ENCODE measurements around the gene HCLS1.

Gene HCLS1

GRCh38 chr3:121660356-121661171 is at the start of gene HCLS1:
TSS of gene HCLS1 (minus strand) at chr3:121660903. CDS start at chr3:121658347, 2,556 bp downstream.
- no peak for DNase-seq (ENCODE audit: low read depth, low spot score)
- no peak within 1 kb of the TSS for H3K27ac ChIP-seq (ENCODE audit: low read length)
- H3K36me3 ChIP-seq (ENCODE audit: control insufficient read depth, insufficient read depth, low read length) = peaks cover 3% of the 10 kb centered on the region; the same call in 1 of the 2 replicates
- no peaks in the 10 kb centered on the region for H3K9me3 ChIP-seq (ENCODE audit: control insufficient read depth, insufficient read depth, low read length)
- no CpG with 5 or more reads among the region's 9 CpGs for WGBS (ENCODE audit: insufficient coverage, insufficient read length)
- H3K27me3 ChIP-seq (ENCODE audit: control insufficient read depth, insufficient read depth, low read length) = no peaks in the 10 kb centered on the region
- H3K4me1 ChIP-seq (ENCODE audit: control insufficient read depth, insufficient read depth, low read length) = peaks cover 3% of the 10 kb centered on the region; the same call in 1 of the 2 replicates
- no peak within 1 kb of the TSS for H3K4me3 ChIP-seq (ENCODE audit: low read length)

DNA sequence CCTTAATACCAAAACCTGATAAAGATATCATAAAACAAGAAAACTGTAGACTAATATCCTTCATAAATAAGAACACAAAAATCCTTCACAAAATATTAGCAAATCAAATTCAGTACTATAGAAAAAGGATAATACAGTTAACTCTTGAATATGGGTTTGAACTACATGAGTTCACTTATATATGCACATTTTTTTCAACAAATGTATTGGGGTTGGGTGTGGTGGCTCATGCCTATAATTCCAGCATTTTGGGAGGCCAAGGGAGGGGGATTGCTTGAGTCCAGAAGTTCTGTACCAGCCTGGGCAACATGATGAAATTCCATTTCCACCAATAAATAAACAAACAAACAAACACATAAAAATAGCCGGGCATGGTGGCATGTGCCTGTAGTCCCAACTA is 49.6 kb upstream of the HCLS1 start:
- no peak overlapping the region for H3K4me3 ChIP-seq (ENCODE audit: low read length)
- H3K27me3 ChIP-seq (ENCODE audit: control insufficient read depth, insufficient read depth, low read length) = no peaks in the 10 kb centered on the region
- H3K36me3 ChIP-seq (ENCODE audit: control insufficient read depth, insufficient read depth, low read length) = no peaks in the 10 kb centered on the region; the same call in 1 of the 2 replicates
- no CpG with 5 or more reads among the region's 1 CpG for WGBS (ENCODE audit: insufficient coverage, insufficient read length)
- no peaks in the 10 kb centered on the region for H3K9me3 ChIP-seq (ENCODE audit: control insufficient read depth, insufficient read depth, low read length)
- H3K4me1 ChIP-seq (ENCODE audit: control insufficient read depth, insufficient read depth, low read length) = no peaks in the 10 kb centered on the region
- no peak overlapping the region for H3K27ac ChIP-seq (ENCODE audit: low read length)
- DNase-seq (ENCODE audit: low read depth, low spot score) = no peak

DNA sequence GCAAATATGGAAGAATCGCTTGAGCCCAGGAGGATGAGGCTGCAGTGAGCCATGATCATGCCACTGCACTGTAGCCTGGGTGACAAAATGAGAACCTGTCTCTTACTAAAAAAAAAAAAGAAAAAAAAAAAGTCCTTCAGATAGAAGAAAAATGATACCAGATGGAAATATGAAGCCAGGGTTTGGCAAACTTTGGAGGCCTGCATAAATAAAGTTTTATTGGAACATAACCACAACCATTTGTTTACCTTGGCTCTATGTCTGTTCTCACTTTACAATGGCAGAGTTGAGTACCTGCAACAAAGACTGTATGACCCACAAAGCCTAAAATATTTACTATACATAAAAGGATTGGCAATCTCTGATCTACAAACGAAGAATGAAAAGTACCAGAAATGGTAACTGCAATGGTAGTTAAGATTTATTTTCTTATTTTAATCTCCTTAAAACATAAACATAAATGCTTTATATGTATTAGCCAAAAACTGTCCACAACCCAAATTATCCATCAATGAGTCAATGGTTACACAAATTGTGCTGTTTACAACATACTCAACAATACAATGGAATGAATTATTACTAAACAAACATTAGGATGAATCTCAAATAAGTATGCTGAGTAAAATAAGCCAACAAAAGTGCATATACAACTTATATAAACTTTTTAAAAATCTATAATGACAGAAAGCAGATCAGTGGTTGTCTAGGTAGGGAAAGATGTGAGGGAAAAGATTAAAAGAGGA is 47.0 kb upstream of the HCLS1 start:
- no peaks in the 10 kb centered on the region for H3K36me3 ChIP-seq (ENCODE audit: control insufficient read depth, insufficient read depth, low read length)
- no CpG with 5 or more reads among the region's 2 CpGs for WGBS (ENCODE audit: insufficient coverage, insufficient read length)
- no peak for DNase-seq (ENCODE audit: low read depth, low spot score)

GRCh38 chr3:121705541-121705940 is 44.8 kb upstream of the HCLS1 start:
- Histone ChIP-seq H3K27me3 (ENCODE audit: control insufficient read depth, insufficient read depth, low read length) (no peaks in the 10 kb centered on the region), H3K27ac (ENCODE audit: low read length) (no peak overlapping the region), H3K4me1 (ENCODE audit: control insufficient read depth, insufficient read depth, low read length) (no peaks in the 10 kb centered on the region), H3K36me3 (ENCODE audit: control insufficient read depth, insufficient read depth, low read length) (no peaks in the 10 kb centered on the region), H3K9me3 (ENCODE audit: control insufficient read depth, insufficient read depth, low read length) (no peaks in the 10 kb centered on the region), H3K4me3 (ENCODE audit: low read length) (no peak overlapping the region)
- WGBS (ENCODE audit: insufficient coverage, insufficient read length) = no CpG with 5 or more reads among the region's 5 CpGs
- DNase-seq (ENCODE audit: low read depth, low spot score) = no peak

More for the DNA sequence above, 47.0 kb upstream of the HCLS1 start:
- Histone ChIP-seq H3K27ac (ENCODE audit: low read length) (no peak overlapping the region), H3K4me3 (ENCODE audit: low read length) (no peak overlapping the region), H3K27me3 (ENCODE audit: control insufficient read depth, insufficient read depth, low read length) (no peaks in the 10 kb centered on the region), H3K4me1 (ENCODE audit: control insufficient read depth, insufficient read depth, low read length) (no peaks in the 10 kb centered on the region), H3K9me3 (ENCODE audit: control insufficient read depth, insufficient read depth, low read length) (no peaks in the 10 kb centered on the region)

GRCh38 chr3:121703973-121704372 is 43.3 kb upstream of the HCLS1 start:
- no peak overlapping the region for H3K4me3 ChIP-seq (ENCODE audit: low read length)
- no peaks in the 10 kb centered on the region for H3K27me3 ChIP-seq (ENCODE audit: control insufficient read depth, insufficient read depth, low read length)
- H3K9me3 ChIP-seq (ENCODE audit: control insufficient read depth, insufficient read depth, low read length) = no peaks in the 10 kb centered on the region
- H3K4me1 ChIP-seq (ENCODE audit: control insufficient read depth, insufficient read depth, low read length) = no peaks in the 10 kb centered on the region
- no peaks in the 10 kb centered on the region for H3K36me3 ChIP-seq (ENCODE audit: control insufficient read depth, insufficient read depth, low read length)
- no peak overlapping the region for H3K27ac ChIP-seq (ENCODE audit: low read length)
- no peak for DNase-seq (ENCODE audit: low read depth, low spot score)
- no CpG with 5 or more reads among the region's 5 CpGs for WGBS (ENCODE audit: insufficient coverage, insufficient read length)

- H3K27ac ChIP-seq (ENCODE audit: low read length) = no peak overlapping the region
- H3K4me3 ChIP-seq (ENCODE audit: low read length) = no peak overlapping the region
- H3K4me1 ChIP-seq (ENCODE audit: control insufficient read depth, insufficient read depth, low read length) = no peaks in the 10 kb centered on the region
- H3K36me3 ChIP-seq (ENCODE audit: control insufficient read depth, insufficient read depth, low read length) = no peaks in the 10 kb centered on the region
- no peaks in the 10 kb centered on the region for H3K27me3 ChIP-seq (ENCODE audit: control insufficient read depth, insufficient read depth, low read length)
- DNase-seq (ENCODE audit: low read depth, low spot score) = no peak
- no peaks in the 10 kb centered on the region for H3K9me3 ChIP-seq (ENCODE audit: control insufficient read depth, insufficient read depth, low read length)
These were observed 38.2 kb upstream of the HCLS1 start for GRCh38 chr3:121698901-121699300.

GRCh38 chr3:121698476-121698875 is 37.8 kb upstream of the HCLS1 start:
- no peaks in the 10 kb centered on the region for H3K27me3 ChIP-seq (ENCODE audit: control insufficient read depth, insufficient read depth, low read length)
- no peak for DNase-seq (ENCODE audit: low read depth, low spot score)
- H3K4me1 ChIP-seq (ENCODE audit: control insufficient read depth, insufficient read depth, low read length) = no peaks in the 10 kb centered on the region
- H3K4me3 ChIP-seq (ENCODE audit: low read length) = no peak overlapping the region
- no peak overlapping the region for H3K27ac ChIP-seq (ENCODE audit: low read length)
- H3K9me3 ChIP-seq (ENCODE audit: control insufficient read depth, insufficient read depth, low read length) = no peaks in the 10 kb centered on the region
- no CpG with 5 or more reads among the region's 1 CpG for WGBS (ENCODE audit: insufficient coverage, insufficient read length)
- H3K36me3 ChIP-seq (ENCODE audit: control insufficient read depth, insufficient read depth, low read length) = no peaks in the 10 kb centered on the region

GRCh38 chr3:121696186-121696585 is 35.5 kb upstream of the HCLS1 start:
- no peaks in the 10 kb centered on the region for H3K9me3 ChIP-seq (ENCODE audit: control insufficient read depth, insufficient read depth, low read length)
- H3K27ac ChIP-seq (ENCODE audit: low read length) = no peak overlapping the region
- H3K4me3 ChIP-seq (ENCODE audit: low read length) = no peak overlapping the region
- DNase-seq (ENCODE audit: low read depth, low spot score) = no peak
- no CpG with 5 or more reads among the region's 3 CpGs for WGBS (ENCODE audit: insufficient coverage, insufficient read length)
- H3K27me3 ChIP-seq (ENCODE audit: control insufficient read depth, insufficient read depth, low read length) = no peaks in the 10 kb centered on the region
- no peaks in the 10 kb centered on the region for H3K4me1 ChIP-seq (ENCODE audit: control insufficient read depth, insufficient read depth, low read length)
- H3K36me3 ChIP-seq (ENCODE audit: control insufficient read depth, insufficient read depth, low read length) = peaks cover 4% of the 10 kb centered on the region; the same call in 1 of the 2 replicates

DNA sequence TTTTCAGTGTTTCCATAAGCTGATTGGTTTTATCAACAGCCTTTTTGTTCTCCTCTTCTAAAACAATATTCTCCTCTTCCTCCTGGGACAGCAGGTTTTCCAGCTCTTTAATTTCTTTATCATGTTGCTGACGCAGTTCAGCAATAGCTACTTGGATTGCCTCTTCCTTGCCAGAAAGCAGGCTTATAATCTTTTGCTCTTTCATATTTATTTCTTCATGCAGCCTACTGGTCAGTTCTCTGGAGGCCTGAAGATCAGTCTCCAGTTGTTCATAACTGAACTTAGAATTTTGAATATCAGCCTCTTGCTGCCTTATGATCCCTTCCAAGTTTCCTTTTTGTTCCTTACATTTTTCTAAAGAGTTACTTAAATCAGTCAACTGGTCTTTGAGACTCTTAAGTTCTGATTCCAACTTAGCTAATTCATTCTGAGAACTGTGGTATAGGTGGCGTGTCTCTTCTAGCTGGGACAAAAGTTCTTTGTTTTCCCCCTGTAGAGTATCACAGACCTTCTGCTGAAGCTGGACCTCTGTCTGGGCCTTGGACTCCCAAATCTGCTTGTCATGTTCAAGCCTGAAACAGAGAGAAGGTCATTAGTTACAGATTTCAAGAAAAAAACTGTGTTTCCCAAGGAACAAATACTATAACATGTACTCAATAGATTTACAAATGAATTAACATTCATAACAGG is 31.5 kb upstream of the HCLS1 start:
- DNase-seq (ENCODE audit: low read depth, low spot score) = no peak
- WGBS (ENCODE audit: insufficient coverage, insufficient read length) = no CpG with 5 or more reads among the region's 2 CpGs
- Histone ChIP-seq H3K27me3 (ENCODE audit: control insufficient read depth, insufficient read depth, low read length) (no peaks in the 10 kb centered on the region), H3K27ac (ENCODE audit: low read length) (no peak overlapping the region), H3K9me3 (ENCODE audit: control insufficient read depth, insufficient read depth, low read length) (no peaks in the 10 kb centered on the region), H3K4me3 (ENCODE audit: low read length) (no peak overlapping the region), H3K4me1 (ENCODE audit: control insufficient read depth, insufficient read depth, low read length) (no peaks in the 10 kb centered on the region), H3K36me3 (ENCODE audit: control insufficient read depth, insufficient read depth, low read length) (peaks cover 6% of the 10 kb centered on the region; the same call in 1 of the 2 replicates)

DNA sequence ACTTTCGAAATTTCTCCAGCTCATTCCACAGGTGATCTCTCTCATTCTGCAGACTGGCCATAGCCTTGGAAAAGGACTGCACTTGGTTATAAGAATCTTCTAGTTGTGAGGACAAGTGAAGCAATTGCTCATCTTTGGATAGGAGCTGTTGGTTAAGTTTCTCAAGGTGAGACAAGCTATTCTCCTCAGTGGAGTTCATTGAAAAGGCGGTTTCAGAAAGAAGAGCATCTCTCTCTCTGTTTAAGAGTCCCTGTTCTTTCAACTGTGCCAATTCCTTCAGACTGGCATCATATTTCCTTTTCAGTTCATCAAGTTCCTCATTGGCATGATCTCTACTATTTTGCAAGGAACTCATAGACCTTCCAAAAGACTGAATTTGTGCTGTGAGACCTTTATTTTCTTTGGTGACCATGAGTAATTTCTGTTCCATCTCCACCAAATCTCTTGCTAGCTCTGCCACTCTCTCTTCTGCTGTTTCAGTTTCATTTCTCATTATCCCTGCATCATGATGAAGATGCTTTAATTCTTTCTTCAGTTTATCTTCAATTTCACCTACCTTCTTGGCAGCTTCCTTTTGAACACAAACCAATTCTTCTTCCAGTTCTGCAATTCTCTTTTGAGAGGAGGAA is 30.2 kb upstream of the HCLS1 start:
- no peak overlapping the region for H3K27ac ChIP-seq (ENCODE audit: low read length)
- no peaks in the 10 kb centered on the region for H3K27me3 ChIP-seq (ENCODE audit: control insufficient read depth, insufficient read depth, low read length)
- peaks cover 6% of the 10 kb centered on the region; the same call in 1 of the 2 replicates for H3K36me3 ChIP-seq (ENCODE audit: control insufficient read depth, insufficient read depth, low read length)
- DNase-seq (ENCODE audit: low read depth, low spot score) = no peak
- no peak overlapping the region for H3K4me3 ChIP-seq (ENCODE audit: low read length)
- no peaks in the 10 kb centered on the region for H3K4me1 ChIP-seq (ENCODE audit: control insufficient read depth, insufficient read depth, low read length)
- WGBS (ENCODE audit: insufficient coverage, insufficient read length) = no CpG with 5 or more reads among the region's 2 CpGs
- no peaks in the 10 kb centered on the region for H3K9me3 ChIP-seq (ENCODE audit: control insufficient read depth, insufficient read depth, low read length)
